Neural progenitor cell (in vitro differentiated cells): ENCODE data around the gene KDM2A. TPM values are rescaled to one million over a fixed set of nuclear protein-coding genes. Genes with fewer than 3 reads are reported as not detected.
A peak's percentile ranks its signal among the peaks of the same experiment; 100 is the strongest.

ENCODE experiments used
- DNase-seq: peaks from one replicate; pipeline ENCODE4 v3.0.0-alpha.2; 2016; ENCODE audit warnings: low spot score
- H2AFZ ChIP-seq: fragments of 200-600 bp; sonication (generic); replicated peaks from 2 replicates; pipeline ENCODE4 v1.6.1; 2016; ENCODE audit warnings: antibody characterized with exemption
- H3F3A ChIP-seq: fragments of 200-600 bp; sonication (generic); 2 replicates; pipeline ENCODE4 v1.6.1; 2016; ENCODE audit warnings: antibody characterized with exemption, low read depth
- H3K27ac ChIP-seq: fragments of 200-600 bp; sonication (generic); 2 replicates; pipeline ENCODE4 v1.5.1; 2016; ENCODE audit warnings: mild to moderate bottlenecking
- H3K27me3 ChIP-seq: fragments of 200-600 bp; sonication (generic); 2 replicates; pipeline ENCODE4 v1.6.1; 2016; ENCODE audit warnings: mild to moderate bottlenecking, moderate library complexity
- H3K36me3 ChIP-seq: fragments of 200-600 bp; sonication (generic); 2 replicates; pipeline ENCODE4 v1.5.1; 2016
- H3K4me1 ChIP-seq: fragments of 200-600 bp; sonication (generic); 2 replicates; pipeline ENCODE4 v1.6.1; 2016; ENCODE audit warnings: mixed run types
- H3K4me2 ChIP-seq: fragments of 200-600 bp; sonication (generic); 2 replicates; pipeline ENCODE4 v1.6.1; 2016
- H3K4me3 ChIP-seq: fragments of 200-600 bp; sonication (generic); 2 replicates; pipeline ENCODE4 v1.5.1; 2016
- H3K79me2 ChIP-seq: fragments of 200-600 bp; sonication (generic); 2 replicates; pipeline ENCODE4 v1.6.1; 2016; ENCODE audit warnings: low read depth
- H3K9ac ChIP-seq: fragments of 200-600 bp; sonication (generic); 2 replicates; pipeline ENCODE4 v1.6.1; 2016
- H3K9me3 ChIP-seq: fragments of 200-600 bp; sonication (generic); 2 replicates; pipeline ENCODE4 v1.5.1; 2016; ENCODE audit warnings: low read depth
- H4K20me1 ChIP-seq: fragments of 200-600 bp; sonication (generic); 2 replicates; pipeline ENCODE4 v1.6.1; 2016; ENCODE audit warnings: low read depth
- H3K27ac Mint-ChIP-seq: 3 replicates; pipeline ENCODE4 v1.8.0; 2021; ENCODE audit warnings: mixed read lengths
- H3K27me3 Mint-ChIP-seq: 2 replicates; pipeline ENCODE4 v1.8.0; 2022; ENCODE audit warnings: low read depth, mild to moderate bottlenecking, inconsistent platforms, moderate library complexity, mixed read lengths; ENCODE audit not compliant: insufficient read depth
- H3K36me3 Mint-ChIP-seq: 3 replicates; pipeline ENCODE4 v1.8.0; 2021; ENCODE audit warnings: mixed read lengths
- H3K4me1 Mint-ChIP-seq: 3 replicates; pipeline ENCODE4 v1.8.0; 2021; ENCODE audit warnings: mixed read lengths
- H3K4me3 Mint-ChIP-seq: 3 replicates; pipeline ENCODE4 v1.8.0; 2021; ENCODE audit warnings: mild to moderate bottlenecking, moderate library complexity, mixed read lengths
- H3K9me3 Mint-ChIP-seq: 3 replicates; pipeline ENCODE4 v1.8.0; 2020; ENCODE audit warnings: mixed read lengths
- EZH2 ChIP-seq: fragments of 200-600 bp; sonication (generic); IDR thresholded peaks from 2 replicates; pipeline ENCODE4 v1.6.1; 2017; ENCODE audit warnings: antibody characterized with exemption, mild to moderate bottlenecking, moderate library complexity
- EZH2phosphoT487 ChIP-seq: fragments of 200-600 bp; sonication (generic); IDR thresholded peaks from 2 replicates; pipeline ENCODE4 v1.6.1; 2017; ENCODE audit warnings: antibody characterized with exemption
- total RNA-seq: library from RNA; depleted of rRNA; stranded (reverse); fragments of >200 nt; gene quantifications from 2 replicates; pipeline ENCODE4 v1.2.3, GENCODE V29; 2015; ENCODE audit warnings: low replicate concordance
- TF ChIP-seq, protein P1 (sequence below): fragments of 200-600 bp; sonication (generic); IDR thresholded peaks from 2 replicates; pipeline ENCODE4 v1.5.1; 2017; ENCODE audit warnings: antibody characterized with exemption, mild to moderate bottlenecking

The KDM2A gene
- total RNA-seq, 1 donor from 2014 or later = 49.5 TPM

- H3K27ac ChIP-seq = no peak overlapping the region
- no peak for DNase-seq
- H3K4me3 Mint-ChIP-seq = no peak overlapping the region
Observed at GRCh38 chr11:67253872-67254624, 135.0 kb downstream of the KDM2A start.

GRCh38 chr11:67254798-67255197 lies 135.7 kb downstream of the KDM2A start:
- Mint-ChIP-seq H3K27ac (no peak overlapping the region), H3K9me3 (no peaks in the 10 kb centered on the region), H3K36me3 (peaks cover 35% of the 10 kb centered on the region), H3K4me3 (no peak overlapping the region), H3K4me1 (no peaks in the 10 kb centered on the region), H3K27me3 (peaks cover 2% of the 10 kb centered on the region)
- no peak overlapping the region for H3K27ac ChIP-seq
- H3K27me3 ChIP-seq = no peaks in the 10 kb centered on the region
- H2AFZ ChIP-seq = no peak overlapping the region
- TF ChIP-seq EZH2 (no peak), EZH2phosphoT487 (no peak)
- TF ChIP-seq, protein P1, sequence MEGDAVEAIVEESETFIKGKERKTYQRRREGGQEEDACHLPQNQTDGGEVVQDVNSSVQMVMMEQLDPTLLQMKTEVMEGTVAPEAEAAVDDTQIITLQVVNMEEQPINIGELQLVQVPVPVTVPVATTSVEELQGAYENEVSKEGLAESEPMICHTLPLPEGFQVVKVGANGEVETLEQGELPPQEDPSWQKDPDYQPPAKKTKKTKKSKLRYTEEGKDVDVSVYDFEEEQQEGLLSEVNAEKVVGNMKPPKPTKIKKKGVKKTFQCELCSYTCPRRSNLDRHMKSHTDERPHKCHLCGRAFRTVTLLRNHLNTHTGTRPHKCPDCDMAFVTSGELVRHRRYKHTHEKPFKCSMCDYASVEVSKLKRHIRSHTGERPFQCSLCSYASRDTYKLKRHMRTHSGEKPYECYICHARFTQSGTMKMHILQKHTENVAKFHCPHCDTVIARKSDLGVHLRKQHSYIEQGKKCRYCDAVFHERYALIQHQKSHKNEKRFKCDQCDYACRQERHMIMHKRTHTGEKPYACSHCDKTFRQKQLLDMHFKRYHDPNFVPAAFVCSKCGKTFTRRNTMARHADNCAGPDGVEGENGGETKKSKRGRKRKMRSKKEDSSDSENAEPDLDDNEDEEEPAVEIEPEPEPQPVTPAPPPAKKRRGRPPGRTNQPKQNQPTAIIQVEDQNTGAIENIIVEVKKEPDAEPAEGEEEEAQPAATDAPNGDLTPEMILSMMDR = no peak
- no peak overlapping the region for H3K4me3 ChIP-seq
- H3K9me3 ChIP-seq = no peaks in the 10 kb centered on the region
- peaks cover 25% of the 10 kb centered on the region for H4K20me1 ChIP-seq
- H3K36me3 ChIP-seq = peaks cover 10% of the 10 kb centered on the region
- no peak overlapping the region for H3K9ac ChIP-seq
- H3K4me2 ChIP-seq = no peak overlapping the region
- no peak for DNase-seq
- H3F3A ChIP-seq = peaks cover 50% of the 10 kb centered on the region
- H3K79me2 ChIP-seq = no peaks in the 10 kb centered on the region
- no peaks in the 10 kb centered on the region for H3K4me1 ChIP-seq

More at GRCh38 chr11:67253872-67254624, 135.0 kb downstream of the KDM2A start:
- Mint-ChIP-seq H3K27me3 (peaks cover 2% of the 10 kb centered on the region), H3K36me3 (peaks cover 35% of the 10 kb centered on the region), H3K27ac (peak overlapping the region; percentile 7), H3K9me3 (no peaks in the 10 kb centered on the region), H3K4me1 (no peaks in the 10 kb centered on the region)
- H3K4me1 ChIP-seq = no peaks in the 10 kb centered on the region
- H2AFZ ChIP-seq = no peak overlapping the region
- H3K4me3 ChIP-seq = no peak overlapping the region
- no peaks in the 10 kb centered on the region for H3K79me2 ChIP-seq
- H3K27me3 ChIP-seq = no peaks in the 10 kb centered on the region
- H3K4me2 ChIP-seq = no peak overlapping the region
- H3K9me3 ChIP-seq = no peaks in the 10 kb centered on the region
- H3K36me3 ChIP-seq = peaks cover 10% of the 10 kb centered on the region
- H3F3A ChIP-seq = peaks cover 49% of the 10 kb centered on the region
- peaks cover 27% of the 10 kb centered on the region for H4K20me1 ChIP-seq
- TF ChIP-seq EZH2 (no peak), EZH2phosphoT487 (no peak)
- TF ChIP-seq, protein P1 = no peak
- H3K9ac ChIP-seq = no peak overlapping the region

DNA sequence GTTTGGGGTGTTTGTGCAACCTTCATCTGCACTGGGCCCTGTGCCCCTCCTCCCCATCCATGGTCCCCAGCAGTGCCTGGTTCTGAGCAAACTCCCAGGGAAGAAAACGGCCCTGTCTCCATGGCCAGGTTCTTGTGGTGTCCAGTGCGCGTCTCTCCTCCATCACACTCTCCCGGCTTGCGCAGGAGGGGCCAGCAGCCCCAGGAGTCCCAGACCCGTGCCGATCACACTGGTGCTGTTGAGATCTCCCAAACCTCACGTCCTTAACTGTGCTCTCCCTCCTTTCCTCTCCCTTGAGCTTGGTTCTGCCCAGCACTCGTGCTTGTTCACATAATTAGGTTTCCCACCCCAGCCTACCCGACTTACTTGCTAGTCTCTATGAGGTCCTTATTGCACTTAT lies 136.3 kb downstream of the KDM2A start:
- Histone ChIP-seq H3K4me3 (no peak overlapping the region), H3F3A (peaks cover 51% of the 10 kb centered on the region), H3K9me3 (no peaks in the 10 kb centered on the region), H3K36me3 (peaks cover 10% of the 10 kb centered on the region), H3K9ac (no peak overlapping the region), H4K20me1 (peaks cover 25% of the 10 kb centered on the region), H2AFZ (no peak overlapping the region), H3K4me1 (no peaks in the 10 kb centered on the region), H3K27ac (no peak overlapping the region), H3K27me3 (no peaks in the 10 kb centered on the region), H3K4me2 (no peak overlapping the region), H3K79me2 (no peaks in the 10 kb centered on the region)
- H3K27ac Mint-ChIP-seq = no peak overlapping the region
- peaks cover under 1% of the 10 kb centered on the region for H3K4me1 Mint-ChIP-seq
- H3K4me3 Mint-ChIP-seq = peak overlapping the region; percentile 5
- peaks cover 33% of the 10 kb centered on the region for H3K36me3 Mint-ChIP-seq
- H3K27me3 Mint-ChIP-seq = peaks cover 2% of the 10 kb centered on the region
- no peaks in the 10 kb centered on the region for H3K9me3 Mint-ChIP-seq
- TF ChIP-seq, protein P1 = no peak
- no peak for TF ChIP-seq EZH2
- DNase-seq = no peak
